Activated CD4-positive, alpha-beta T cell treated with anti-CD3 and anti-CD28 coated beads, Interleukin-2, amount 50 U/mL, for 16 hours (primary cell): ENCODE measurements around the gene EMID1.

Source experiments
- DNase-seq: peaks from one replicate; pipeline ENCODE4 v3.0.0-alpha.2; 2020

Gene EMID1

GRCh38 chr22:29205594-29206371 lies at the start of gene EMID1:
EMID1 (plus strand) TSS chr22:29205896; CDS start chr22:29206039, 143 bp downstream.
- no peak for DNase-seq

GRCh38 chr22:29155966-29156365 lies 49.7 kb upstream of the EMID1 start:
- DNase-seq: no peak

GRCh38 chr22:29156507-29156906 lies 49.2 kb upstream of the EMID1 start:
- DNase-seq: no peak

- no peak for DNase-seq
Measured at GRCh38 chr22:29157759-29158535, 47.7 kb upstream of the EMID1 start.

DNA sequence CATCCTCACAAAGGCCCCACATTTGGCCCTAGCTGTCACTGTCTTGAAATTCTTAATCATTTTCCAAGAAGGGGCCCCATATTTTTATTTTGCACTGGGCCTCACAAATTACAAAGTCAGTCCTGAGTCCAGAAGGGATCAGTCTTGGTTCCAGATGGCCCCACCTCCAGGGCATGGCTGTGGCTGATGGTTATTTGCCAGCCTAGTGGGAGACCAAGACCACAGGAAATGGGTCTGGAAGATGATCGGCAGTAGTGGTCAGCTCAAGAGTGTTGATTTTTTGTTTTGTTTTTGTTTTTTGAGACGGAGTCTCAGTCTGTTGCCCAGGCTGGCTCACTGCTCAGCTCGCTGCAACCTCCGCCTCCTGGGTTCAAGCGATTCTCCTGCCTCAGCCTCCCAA lies 47.1 kb upstream of the EMID1 start:
- no peak for DNase-seq

GRCh38 chr22:29163808-29164207 lies 41.9 kb upstream of the EMID1 start:
- DNase-seq: no peak

- no peak for DNase-seq
Measured at GRCh38 chr22:29165321-29166060, 40.2 kb upstream of the EMID1 start.

DNA sequence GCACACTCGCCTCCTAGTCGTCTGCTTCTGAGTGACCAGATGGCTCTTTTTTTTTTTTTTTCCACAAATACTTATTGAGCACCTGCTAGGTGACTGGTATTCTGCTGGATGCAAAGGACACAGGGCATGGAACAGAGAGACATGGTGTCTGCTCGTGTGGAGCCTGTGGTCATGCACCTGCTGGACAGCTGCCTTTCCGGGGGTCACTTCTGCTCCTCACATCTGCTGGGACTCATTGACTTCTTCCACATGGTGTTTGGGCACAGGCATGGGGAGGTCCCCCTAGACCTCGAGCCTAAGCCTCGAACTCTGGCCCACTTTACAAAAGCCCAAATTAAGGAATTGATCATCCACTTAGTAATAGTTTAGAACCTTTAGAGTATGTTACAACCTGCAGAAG lies 39.5 kb upstream of the EMID1 start:
- no peak for DNase-seq

DNA sequence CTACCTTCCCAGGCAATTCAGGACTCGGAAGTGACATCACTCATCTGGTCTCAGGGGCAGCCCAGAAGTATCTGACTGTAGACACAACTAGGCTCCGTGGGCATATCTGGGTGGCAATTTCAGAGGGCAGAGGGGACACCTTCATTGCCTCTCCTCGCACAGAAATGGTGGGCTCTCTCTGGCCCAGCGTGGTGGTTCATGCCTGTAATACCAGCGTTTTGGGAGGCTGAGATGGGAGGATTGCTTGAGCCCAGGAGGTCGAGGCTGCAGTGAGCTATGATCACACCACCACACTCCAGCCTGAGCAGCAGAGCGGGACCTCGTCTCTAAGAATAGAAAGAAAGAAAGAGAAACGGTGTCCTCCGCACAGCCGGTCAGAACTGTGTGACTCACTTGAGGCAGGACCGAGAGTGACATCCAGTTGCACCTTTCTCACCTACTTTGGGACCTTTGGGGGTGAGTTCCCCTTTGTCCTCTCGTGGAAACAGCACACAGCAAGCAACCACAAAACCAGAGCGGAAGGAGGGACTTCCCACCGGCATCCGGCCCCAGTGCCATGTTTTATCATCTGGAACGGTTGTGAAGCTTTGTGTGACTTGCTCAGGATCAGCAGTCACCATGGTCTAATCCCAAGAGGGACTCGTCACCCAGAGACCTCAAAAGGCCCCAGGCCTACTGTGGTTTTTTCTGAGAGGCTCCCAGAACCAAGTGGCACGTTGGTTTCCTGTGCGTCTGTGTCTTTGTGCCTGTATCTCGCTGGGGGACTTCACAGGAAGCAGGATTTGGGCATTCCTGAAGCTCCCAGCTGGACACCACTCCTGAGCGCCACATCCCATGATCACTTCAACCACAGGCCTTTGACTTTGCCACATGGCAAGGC lies 38.4 kb upstream of the EMID1 start:
- DNase-seq: peak; percentile 87

DNA sequence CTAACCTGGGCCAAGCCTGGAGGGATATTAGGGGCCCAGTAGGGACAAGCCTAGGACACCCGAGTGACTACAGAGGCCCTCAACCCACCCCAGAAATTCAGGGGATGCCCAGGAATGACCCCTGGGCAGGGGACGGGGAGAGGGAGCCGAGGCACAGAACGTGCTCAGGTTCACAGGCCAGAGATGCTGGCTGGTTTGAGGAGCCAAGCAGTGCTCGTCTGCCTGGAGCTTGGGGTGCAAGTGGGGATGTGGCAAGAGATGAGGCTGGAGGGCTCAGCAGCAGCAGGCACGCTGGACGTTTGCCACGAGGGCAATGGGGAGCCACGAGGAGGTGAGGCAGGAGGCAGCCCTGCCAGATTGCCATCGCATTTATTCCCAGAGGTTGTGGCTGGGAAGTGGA lies 34.0 kb upstream of the EMID1 start:
- DNase-seq: no peak

DNA sequence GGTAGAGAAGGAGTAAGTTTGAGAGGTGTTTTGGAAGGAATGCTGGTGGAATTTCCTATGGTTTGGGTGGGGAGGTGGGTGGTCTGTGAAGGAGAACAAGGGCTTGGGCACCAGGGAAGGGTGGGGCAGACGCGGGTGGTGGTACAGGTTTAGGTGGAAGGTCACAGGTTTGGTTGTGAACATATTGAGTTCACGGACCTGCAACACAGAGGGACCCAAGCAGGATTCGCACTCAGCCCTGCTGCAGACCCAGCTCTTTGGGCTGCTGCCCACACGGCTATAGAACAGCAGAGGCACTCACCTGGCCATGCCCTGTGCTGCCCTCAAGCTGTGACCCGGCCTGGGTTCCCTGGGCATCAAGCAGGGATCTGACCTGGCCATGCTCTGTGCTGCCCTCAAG lies 33.5 kb upstream of the EMID1 start:
- no peak for DNase-seq

DNA sequence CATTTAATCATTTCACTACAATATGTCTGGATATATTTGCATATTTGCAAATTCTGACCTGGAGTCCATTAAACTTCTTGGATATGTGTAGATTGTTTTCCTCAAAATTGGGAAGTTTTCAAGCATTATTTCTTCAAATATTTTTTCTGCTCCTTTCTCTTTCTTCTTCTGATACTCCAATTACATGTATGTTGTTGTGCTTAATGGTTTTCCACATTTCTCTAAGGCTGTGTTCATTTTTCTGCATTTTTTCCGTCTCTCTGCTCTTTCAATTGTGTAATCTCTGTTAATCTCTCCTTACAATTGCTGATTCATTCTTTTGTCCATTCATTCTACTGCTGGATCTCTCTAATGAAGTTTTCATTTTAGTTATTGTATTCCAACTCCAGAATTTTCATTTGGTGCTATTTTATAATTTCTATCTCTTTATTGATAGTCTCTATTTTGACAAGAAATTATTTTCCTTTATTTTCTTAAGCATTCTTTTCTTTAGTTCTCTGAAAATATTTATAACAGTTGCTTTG lies 30.3 kb upstream of the EMID1 start:
- DNase-seq: no peak

DNA sequence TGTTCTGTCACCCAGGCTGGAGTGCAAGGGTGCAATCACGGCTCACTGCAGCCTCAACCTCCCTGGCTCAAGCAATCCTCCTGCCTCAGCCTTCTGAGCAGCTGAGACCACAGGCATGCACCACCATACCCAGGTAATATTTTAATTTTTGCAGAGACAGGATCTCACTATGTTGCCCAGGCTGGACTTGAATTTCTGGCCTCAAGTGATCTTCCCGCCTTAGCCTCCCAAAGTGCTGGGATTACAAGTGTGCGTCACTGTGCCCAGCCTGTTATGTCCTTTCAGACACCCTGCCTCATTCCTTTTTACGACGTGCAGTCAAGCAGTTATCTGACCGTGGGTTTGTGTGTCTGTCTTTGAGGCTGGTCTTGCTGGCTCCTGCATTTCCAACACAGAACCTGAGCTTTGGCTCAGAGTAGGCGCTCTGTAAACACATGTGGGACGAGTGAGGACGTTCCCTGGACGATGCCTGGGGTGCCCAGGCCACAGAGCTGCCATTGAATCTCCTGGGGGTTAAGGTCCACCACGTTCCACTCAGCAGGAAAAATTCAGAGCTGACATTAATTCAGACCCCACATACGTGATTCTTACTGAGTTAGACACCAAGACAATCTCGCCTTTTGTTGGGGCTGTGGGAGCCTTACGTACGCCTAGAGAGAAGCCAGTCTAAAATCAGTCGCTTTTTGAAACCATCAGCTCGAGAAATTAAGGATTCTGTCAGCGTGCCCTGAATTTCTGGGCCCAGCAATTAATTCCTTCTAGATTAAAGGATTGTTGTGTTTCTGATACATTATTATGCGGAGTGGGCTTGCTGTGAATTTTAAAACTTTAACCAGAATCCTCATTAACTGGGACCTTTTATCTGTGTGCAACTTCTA lies 21.5 kb upstream of the EMID1 start:
- DNase-seq: no peak

- DNase-seq: no peak
Measured at GRCh38 chr22:29184849-29185490, 20.7 kb upstream of the EMID1 start.

DNA sequence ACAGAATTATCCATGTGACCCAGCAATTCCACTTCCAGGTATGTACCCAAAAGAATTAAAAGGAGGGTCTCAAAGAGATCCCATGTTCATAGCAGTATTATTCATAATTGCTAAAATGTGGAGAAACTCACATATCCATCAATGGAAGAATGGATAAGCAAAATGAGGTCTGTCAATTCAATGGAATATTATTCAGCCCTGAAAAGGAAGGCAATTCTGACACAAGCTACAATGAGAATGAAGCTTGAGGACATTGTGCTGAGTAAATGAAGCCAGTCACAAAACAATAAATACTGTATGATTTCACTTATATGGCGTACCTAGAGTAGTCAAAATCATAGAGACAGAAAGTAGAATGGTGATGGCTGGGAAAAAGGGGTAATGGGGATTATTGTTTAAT lies 19.4 kb upstream of the EMID1 start:
- DNase-seq: no peak

- no peak for DNase-seq
Measured at GRCh38 chr22:29187831-29188230, 17.9 kb upstream of the EMID1 start.

DNA sequence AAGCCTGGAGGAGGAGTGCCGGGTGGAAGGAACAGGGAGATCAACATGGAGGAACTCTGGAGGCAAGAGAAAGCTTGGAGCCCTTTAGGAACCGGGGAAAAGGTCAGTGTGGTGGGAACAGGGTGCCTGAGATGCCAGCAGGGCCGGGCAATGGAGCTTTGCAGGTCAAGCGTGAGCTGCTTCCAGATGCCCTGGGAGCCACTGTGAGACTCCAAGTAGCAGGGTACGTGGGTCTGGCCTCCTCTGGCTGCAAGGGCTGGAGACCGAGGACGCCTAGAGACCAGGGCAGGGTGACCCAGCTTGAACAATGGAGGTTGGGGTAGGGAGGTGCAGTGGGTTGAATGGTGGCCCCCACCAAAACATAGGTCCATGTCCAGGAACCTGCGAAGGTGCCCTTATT lies 15.6 kb upstream of the EMID1 start:
- no peak for DNase-seq

DNA sequence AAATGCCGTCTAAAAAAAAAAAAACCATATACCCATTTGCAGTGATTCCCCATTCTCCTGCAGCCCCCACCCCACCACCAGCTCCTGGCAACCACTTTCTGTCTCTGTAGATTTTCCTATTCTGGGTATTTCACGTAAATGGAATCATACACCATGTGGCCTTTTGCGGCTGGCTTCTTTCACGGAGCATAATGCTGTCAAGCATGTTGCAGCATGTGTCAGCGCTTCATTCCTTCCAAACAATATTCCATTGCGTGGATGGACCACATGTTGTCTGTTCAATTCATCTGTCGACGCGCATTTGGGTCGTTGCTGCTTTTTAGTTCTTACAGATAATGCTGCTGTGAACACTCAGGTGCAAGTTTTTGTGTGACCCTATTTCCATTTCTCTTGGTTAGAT lies 14.8 kb upstream of the EMID1 start:
- DNase-seq: no peak

DNA sequence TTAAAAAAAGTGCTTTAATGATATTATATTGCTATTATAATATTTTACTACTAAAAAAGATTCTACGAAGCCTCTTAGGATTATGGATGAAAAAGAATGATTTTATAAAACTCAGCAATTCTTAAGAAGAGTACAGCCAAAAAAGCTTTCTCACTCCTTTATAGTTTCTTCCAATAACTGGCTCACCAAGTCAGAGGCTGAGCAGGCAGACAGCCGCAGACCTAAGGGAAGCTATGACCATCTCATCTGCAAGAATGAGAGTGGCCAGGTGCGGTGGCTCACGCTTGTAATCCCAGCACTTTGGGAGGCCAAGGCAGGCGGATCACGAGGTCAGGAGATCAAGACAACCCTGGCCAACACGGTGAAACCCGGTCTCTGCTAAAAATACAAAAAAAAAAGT lies 12.7 kb upstream of the EMID1 start:
- DNase-seq: no peak

DNA sequence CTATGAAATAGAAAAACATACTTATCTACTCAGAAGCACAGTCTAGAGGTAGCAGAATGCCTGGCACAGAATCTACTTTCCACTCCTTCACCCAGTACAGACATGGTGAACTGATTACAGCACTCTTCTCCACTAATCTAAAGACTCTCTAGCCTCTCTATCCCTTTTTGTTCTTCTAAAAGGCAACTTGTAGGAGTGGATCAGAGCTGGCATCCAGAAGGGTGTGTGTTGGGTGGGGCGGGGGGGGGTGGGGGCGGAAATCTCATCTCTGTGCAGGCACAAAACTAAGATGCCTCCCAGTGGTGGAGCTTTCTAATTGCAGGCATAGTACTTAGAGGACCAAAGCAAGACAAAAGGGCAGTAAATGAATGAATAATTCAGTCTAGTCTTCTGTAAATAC lies 11.5 kb upstream of the EMID1 start:
- DNase-seq: no peak
